ENCODE data around the gene OR10J5. TPM values are rescaled to one million over a fixed set of nuclear protein-coding genes. Genes with fewer than 3 reads are reported as not detected.

Gene OR10J5
- total RNA-seq, 1 donor, result not detected

- DNase-seq (ENCODE audit: low read depth), result peak; percentile 2
- no peak overlapping the region for H3K4me3 ChIP-seq (ENCODE audit: low read depth, low read length)
- TF ChIP-seq CTCF (IDR thresholded peaks at IDR 0.05; ENCODE audit: insufficient read depth, low read depth, low read length), result no peak
These were observed 43.1 kb downstream of the OR10J5 start for GRCh38 chr1:159492575-159493323.

Other genes starting within 250 kb of the OR10J5 start
- gene FCER1A, start 233.7 kb downstream of the OR10J5 start, total RNA-seq, result not detected in 2 replicates
- gene OR10J4, start 103.8 kb downstream of the OR10J5 start, total RNA-seq, result not detected in 2 replicates
- not detected in 2 replicates for gene OR10J1, start 96.3 kb downstream of the OR10J5 start, total RNA-seq
- gene APCS, start 51.8 kb upstream of the OR10J5 start, total RNA-seq, result not detected in 2 replicates
- gene CRP, start 178.6 kb upstream of the OR10J5 start, total RNA-seq, result not detected in 2 replicates
- gene DUSP23, start 245.0 kb upstream of the OR10J5 start, total RNA-seq, result 5.8 and 6.0 TPM in 2 replicates

All from fibroblast of villous mesenchyme (primary cell).